Measurements from ENCODE around the gene PPT2. TPM values are rescaled to one million over a fixed set of nuclear protein-coding genes. Genes with fewer than 3 reads are reported as not detected.

Gene PPT2
- total and polyA plus RNA-seq, 2 of the 13 experiments (the other 11 are each of a cell fraction or from before 2014, with no cell fraction given): 39.2 to 61.8 TPM

GRCh38 chr6:32146687-32147086, 7.3 kb upstream of the PPT2 start:
- no TSS peak for BruUV-seq (replicated peaks)
- Histone ChIP-seq H2AFZ (ENCODE audit: low read length) (peak overlapping the region; percentile 29), H3K79me2 (ENCODE audit: insufficient read depth, low read length) (no peaks in the 10 kb centered on the region), H3K9ac (ENCODE audit: insufficient read depth, low read depth, low read length) (no peak overlapping the region), H3K4me3 (replicated peaks in 1 of 3; ENCODE audit: insufficient read depth in 1 of 3, low read depth in 2 of 3, low read length in 3 of 3) (no peak overlapping the region), H3K4me2 (ENCODE audit: low read depth, low read length) (no peak overlapping the region), H3K9me3 (ENCODE audit: low read length) (no peaks in the 10 kb centered on the region), H4K20me1 (ENCODE audit: insufficient read depth, low read length) (no peaks in the 10 kb centered on the region), H3K4me1 (ENCODE audit: insufficient read depth, low read length) (peaks cover 16% of the 10 kb centered on the region), H3K36me3 (replicated peaks in 1 of 2; ENCODE audit: control insufficient read depth in 1 of 2, insufficient read depth in 2 of 2, low read length in 2 of 2) (no peaks in the 10 kb centered on the region), H3K27ac (ENCODE audit: extremely low read length, insufficient read depth, low read length) (no peak overlapping the region), H3K27me3 (ENCODE audit: control insufficient read depth in 1 of 2, insufficient read depth in 2 of 2, low read length in 2 of 2) (peaks cover 0 to 5% of the 10 kb centered on the region in 2 experiments; a peak in 1 of 5 replicates)
- DNase-seq (ENCODE audit: low spot score) (no peak), ATAC-seq (no peak), FAIRE-seq (no peak)
- intact Hi-C loops (cut with micrococcal nuclease; ENCODE audit: unreplicated experiment): no loop called here
- WGBS (ENCODE audit: low lambda C conversion rate): 41% methylated on average over 4 of the region's 4 CpGs
- ChIA-PET CTCF (ENCODE audit: low intra/inter-chr PET ratio, low total read pairs) (no interaction called here), POLR2A (no interaction called here)
- TF ChIP-seq MXD1 (CRISPR knock-in tag; IDR thresholded peaks at IDR 0.05) (no peak), ZFP36L2 (CRISPR knock-in tag; IDR thresholded peaks at IDR 0.05) (no peak), CEBPB (IDR thresholded peaks at IDR 0.05; ENCODE audit: borderline replicate concordance, low read depth, low read length) (no peak), ZNF710 (CRISPR knock-in tag; IDR thresholded peaks at IDR 0.05; ENCODE audit: borderline replicate concordance) (no peak), CTCF (CRISPR knock-in tag; IDR thresholded peaks at IDR 0.05) (no peak), PHF20 (CRISPR knock-in tag; IDR thresholded peaks at IDR 0.05) (no peak), ZBTB42 (CRISPR knock-in tag; IDR thresholded peaks at IDR 0.05) (no peak), E2F1 (CRISPR knock-in tag; IDR thresholded peaks at IDR 0.05) (no peak), HNF4G (IDR thresholded peaks at IDR 0.05; ENCODE audit: borderline replicate concordance, low read depth, low read length) (no peak), HNF4G (CRISPR knock-in tag; IDR thresholded peaks at IDR 0.05; ENCODE audit: borderline replicate concordance, low read depth) (no peak), ZNF670 (CRISPR knock-in tag; IDR thresholded peaks at IDR 0.05; ENCODE audit: borderline replicate concordance) (no peak), RFX1 (IDR thresholded peaks at IDR 0.05) (no peak), TCF12 (IDR thresholded peaks at IDR 0.05) (no peak), TCF12 (CRISPR knock-in tag; IDR thresholded peaks at IDR 0.05) (no peak), ADNP (CRISPR knock-in tag; IDR thresholded peaks at IDR 0.05) (no peak), ZNF234 (CRISPR knock-in tag; conservative IDR thresholded peaks at IDR 0.05) (no peak), ZNF350 (CRISPR knock-in tag; IDR thresholded peaks at IDR 0.05; ENCODE audit: borderline replicate concordance, low read depth) (no peak), ZNF816 (CRISPR knock-in tag; IDR thresholded peaks at IDR 0.05; ENCODE audit: borderline replicate concordance) (no peak), MLX (CRISPR knock-in tag; IDR thresholded peaks at IDR 0.05) (no peak), STAT5B (CRISPR knock-in tag; IDR thresholded peaks at IDR 0.05) (no peak)
- in situ Hi-C loops (cut with HindIII; ENCODE audit: extremely low pct_ligation_motif_present, low pct_unique_long_range_greater_than_20kb): no loop called here
